NCI-H526 (cell line): ENCODE results near the gene HOXD9.
A peak's percentile ranks its signal among the peaks of the same experiment; 100 is the strongest.

Experiments used
- DNase-seq, 2 experiments: peaks; one replicate each; lab custom pipeline; 2025; lab: John Stamatoyannopoulos, UW

Gene HOXD9

GRCh38 chr2:176152350-176153181, 30.0 kb downstream of the HOXD9 start:
- DNase-seq = no peak

GRCh38 chr2:176154576-176155252, 32.2 kb downstream of the HOXD9 start:
- no peak for DNase-seq

- DNase-seq = no peak
These were observed 33.0 kb downstream of the HOXD9 start for GRCh38 chr2:176155356-176156044.

- no peak for DNase-seq
These were observed 33.8 kb downstream of the HOXD9 start for GRCh38 chr2:176156301-176156806.

GRCh38 chr2:176156807-176157498, 34.4 kb downstream of the HOXD9 start, which contains the start of gene HOXD3:
Gene HOXD3 (plus strand): TSS chr2:176157307. CDS start chr2:176169115, 11,808 bp downstream.
- peak; percentile 35 to 55 for DNase-seq

- peak; percentile 75 to 92 for DNase-seq
These were observed 35.1 kb downstream of the HOXD9 start for GRCh38 chr2:176157499-176158185.

- DNase-seq = peak; percentile 75 to 79
These were observed 35.7 kb downstream of the HOXD9 start for GRCh38 chr2:176158186-176158591.

GRCh38 chr2:176158855-176159662, 36.5 kb downstream of the HOXD9 start:
- peak; percentile 31 to 69 for DNase-seq

GRCh38 chr2:176159663-176160250, 37.2 kb downstream of the HOXD9 start:
- peak in 1 of 2 experiments; percentile 62 for DNase-seq

- DNase-seq = peak; percentile 23 to 59
These were observed 37.9 kb downstream of the HOXD9 start for GRCh38 chr2:176160251-176160985.

GRCh38 chr2:176160986-176161824, 38.7 kb downstream of the HOXD9 start:
- peak in 1 of 2 experiments; percentile 27 for DNase-seq

GRCh38 chr2:176161825-176162626, 39.5 kb downstream of the HOXD9 start:
- DNase-seq = no peak

- DNase-seq = no peak
These were observed 40.6 kb downstream of the HOXD9 start for GRCh38 chr2:176162911-176163671.

GRCh38 chr2:176163672-176164056, 41.1 kb downstream of the HOXD9 start:
- no peak for DNase-seq

- no peak for DNase-seq
These were observed 41.7 kb downstream of the HOXD9 start for GRCh38 chr2:176164201-176164600.

- no peak for DNase-seq
These were observed 42.3 kb downstream of the HOXD9 start for GRCh38 chr2:176164611-176165369.
